Occipital lobe (tissue), 2 donors: Measurements from ENCODE around the gene SBSN. TPM values are rescaled to one million over a fixed set of nuclear protein-coding genes. Genes with fewer than 3 reads are reported as not detected.
A peak's percentile ranks its signal among the peaks of the same experiment; 100 is the strongest.

Source experiments
- DNase-seq: peaks from one replicate; lab custom pipeline; 2025; lab: John Stamatoyannopoulos, UW
- total RNA-seq: library from RNA; depleted of rRNA; stranded (reverse); fragments of >200 nt; gene quantifications from one replicate; pipeline ENCODE4 v1.2.3, GENCODE V29; 2014

SBSN gene
- total RNA-seq, 1 donor from 2014 or later = not detected

DNA sequence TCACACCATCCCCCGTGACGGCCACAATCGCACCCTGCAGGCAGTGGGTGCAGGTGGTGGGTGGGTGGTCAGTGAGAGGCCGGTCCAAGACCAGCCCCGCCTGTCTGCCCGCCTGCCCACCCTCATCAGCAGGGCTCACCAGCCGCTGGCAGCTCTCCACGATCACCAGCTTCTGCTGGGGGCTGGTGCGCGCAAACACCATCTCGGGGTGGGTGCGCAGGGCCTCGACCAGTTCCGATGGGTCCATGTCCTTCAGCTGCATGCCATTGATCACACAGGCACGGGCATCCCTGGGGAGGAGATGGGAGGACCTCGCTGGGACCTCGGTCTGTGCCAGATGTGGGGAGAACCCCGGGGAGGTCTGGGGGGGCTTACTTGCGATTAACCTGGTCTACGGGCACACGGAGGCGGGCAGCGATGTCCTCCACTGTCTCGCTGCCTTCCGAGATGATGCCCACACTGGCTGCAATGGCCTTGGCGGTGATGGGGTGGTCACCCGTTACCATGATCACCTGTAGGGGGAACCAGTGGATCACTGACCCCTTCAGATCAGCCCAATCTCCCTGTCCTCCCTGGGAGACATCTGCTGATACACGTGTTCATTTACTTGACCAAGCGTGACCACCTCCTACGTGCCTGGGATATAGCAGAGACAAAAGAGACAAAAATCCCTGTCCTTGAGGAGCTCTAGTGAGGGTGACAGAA, 27.3 kb upstream of the SBSN start:
- no peak for DNase-seq

DNA sequence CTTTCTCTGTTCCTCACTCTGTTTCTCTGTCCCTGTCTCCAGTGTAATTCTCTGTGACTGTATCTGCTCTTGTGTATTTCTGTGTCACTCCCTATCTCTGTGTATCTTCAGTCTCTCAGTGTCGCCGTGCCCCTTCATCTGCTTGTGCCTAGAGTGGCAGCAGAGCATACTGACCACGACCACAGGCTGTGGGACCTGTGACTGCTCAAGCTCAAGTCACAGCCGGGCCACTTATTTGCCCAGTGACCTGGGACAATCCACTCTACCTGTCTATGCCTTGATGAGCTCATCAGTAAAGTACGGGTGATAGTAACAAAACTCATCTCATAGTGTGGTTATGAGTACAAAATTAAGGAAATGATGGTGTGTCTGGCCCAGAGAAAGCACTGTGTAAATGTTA, 26.0 kb upstream of the SBSN start:
- DNase-seq = no peak

DNA sequence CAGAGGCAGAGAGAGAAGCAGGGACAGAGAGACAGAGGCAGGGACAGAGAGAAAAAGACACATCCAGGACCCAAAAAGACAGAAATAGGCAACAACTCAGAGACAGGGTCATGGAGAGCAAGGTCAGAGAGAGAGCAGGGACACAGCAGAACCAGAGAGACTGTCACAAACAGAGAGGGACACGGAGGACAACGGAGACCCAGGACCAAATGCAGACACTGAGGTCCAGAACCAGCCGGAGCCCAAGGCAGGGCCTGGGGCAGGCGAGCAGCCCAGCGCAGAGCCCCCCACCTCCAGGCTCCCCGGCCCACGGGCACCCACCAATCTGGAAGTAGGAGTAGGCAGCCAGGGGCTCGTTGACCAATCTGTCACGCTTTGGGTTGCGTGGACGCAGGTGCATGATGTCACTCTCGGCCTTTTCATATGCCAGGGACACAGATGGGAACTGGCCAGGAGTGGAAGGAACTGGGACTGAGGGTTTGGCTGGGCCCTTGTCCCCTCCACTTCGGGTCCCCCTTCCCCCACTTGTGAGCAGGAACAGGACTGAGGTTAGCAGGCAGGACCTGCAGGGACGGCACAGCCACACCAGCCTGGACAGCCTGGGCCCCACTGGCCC, 25.4 kb upstream of the SBSN start:
- no peak for DNase-seq

DNA sequence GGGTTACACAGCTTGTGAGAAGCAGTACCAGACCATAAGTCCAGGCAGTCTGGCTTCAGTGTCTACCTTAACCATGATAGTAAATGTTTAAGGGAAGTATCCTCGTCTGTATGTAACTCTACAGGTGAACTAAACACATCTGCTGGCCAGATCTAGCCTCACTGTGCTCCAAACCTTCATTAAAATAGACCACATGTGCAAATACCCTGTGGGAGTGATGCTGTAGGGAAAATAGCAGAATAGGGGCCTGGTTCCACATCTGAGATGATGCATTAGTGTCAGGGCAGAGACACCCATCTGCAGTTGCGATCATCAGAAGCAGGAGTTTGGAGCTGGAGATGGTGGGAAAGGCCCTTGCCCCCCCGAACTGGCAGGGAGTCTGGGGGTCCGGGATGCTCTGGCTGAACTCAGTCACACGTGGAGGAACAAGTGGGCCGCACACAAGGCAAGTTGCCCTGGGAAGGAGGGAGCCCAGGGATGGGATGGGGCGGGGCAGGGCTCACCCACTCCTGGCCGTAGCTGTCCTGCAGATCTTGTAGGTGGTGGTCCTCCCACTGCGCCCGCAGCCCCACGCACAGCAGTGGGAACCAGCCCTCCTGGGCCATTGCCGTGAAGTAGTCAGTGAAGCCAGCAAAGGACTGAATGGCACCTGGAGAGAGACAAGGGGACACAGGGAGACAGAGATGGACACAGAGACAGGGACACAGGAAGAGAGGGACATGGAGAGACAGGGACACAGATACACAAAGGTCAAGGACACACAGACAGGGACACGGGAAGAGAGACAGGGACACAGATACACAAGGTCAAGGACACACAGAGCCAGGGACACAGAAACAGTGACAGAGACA, 24.6 kb upstream of the SBSN start:
- no peak for DNase-seq

DNA sequence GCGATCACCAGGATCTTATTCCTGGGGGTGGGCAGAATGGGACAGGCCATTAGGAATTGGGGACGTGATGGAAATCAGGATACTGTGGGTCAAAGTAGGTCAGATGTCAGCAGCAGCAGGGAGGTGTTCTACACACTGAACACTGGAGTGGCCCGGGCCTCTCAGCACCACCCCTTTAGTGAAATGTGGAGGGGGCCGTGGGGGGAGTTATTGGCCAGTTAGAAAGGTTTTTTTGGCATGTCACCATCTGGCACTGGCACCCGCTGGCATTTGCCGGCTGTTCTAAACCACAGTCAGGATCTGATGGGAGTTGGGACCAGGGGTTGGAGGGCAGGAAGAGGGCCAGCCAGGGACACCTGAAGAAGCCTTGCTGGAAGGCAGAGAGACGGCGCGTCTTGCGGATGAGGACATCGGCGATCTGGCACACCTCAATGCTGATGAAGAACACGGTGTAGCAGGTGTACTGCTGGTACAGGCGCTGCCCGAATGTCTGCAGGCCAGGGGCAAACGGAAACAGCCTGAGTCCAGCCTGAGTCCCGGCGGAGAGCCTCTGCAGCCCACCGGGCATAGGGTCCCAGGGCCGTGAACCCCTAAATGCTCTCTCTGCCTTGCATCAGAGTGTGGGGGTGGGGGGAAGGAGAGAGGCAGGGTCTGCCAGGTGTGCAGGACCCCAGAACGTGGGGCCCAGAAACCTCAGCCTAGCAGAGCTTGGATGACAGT, 23.1 kb upstream of the SBSN start:
- no peak for DNase-seq

DNA sequence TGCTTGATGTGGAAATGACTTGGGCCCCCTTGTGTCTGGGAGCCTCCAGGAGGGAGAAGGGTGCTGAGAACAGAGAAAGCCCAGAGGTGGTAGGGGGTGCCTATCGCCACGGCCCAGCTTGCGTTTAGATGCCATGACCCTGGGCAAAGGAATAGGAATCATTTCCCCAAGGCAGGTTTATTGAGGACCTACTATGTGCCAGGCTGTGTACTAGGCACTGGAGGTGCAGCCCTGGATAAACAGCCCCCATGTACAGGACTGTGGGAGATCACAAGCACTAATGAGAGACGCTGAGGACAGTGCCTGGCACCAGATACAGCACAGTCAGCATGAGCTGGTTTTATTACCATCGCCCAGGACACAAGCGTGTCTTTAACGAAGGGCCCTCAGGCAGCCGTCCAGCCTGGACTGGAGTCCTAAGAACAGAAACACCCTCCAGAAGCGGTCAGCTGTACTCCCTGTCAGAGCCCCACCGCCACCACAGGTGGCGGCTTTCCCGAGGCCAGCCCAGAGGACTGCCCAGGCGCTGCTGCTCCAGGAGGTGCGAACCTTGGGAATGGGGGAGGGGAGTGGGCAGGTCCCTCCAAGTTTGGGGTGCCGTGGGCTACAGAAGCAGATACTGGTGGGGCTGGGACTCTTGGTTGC, 21.9 kb upstream of the SBSN start:
- DNase-seq = no peak

DNA sequence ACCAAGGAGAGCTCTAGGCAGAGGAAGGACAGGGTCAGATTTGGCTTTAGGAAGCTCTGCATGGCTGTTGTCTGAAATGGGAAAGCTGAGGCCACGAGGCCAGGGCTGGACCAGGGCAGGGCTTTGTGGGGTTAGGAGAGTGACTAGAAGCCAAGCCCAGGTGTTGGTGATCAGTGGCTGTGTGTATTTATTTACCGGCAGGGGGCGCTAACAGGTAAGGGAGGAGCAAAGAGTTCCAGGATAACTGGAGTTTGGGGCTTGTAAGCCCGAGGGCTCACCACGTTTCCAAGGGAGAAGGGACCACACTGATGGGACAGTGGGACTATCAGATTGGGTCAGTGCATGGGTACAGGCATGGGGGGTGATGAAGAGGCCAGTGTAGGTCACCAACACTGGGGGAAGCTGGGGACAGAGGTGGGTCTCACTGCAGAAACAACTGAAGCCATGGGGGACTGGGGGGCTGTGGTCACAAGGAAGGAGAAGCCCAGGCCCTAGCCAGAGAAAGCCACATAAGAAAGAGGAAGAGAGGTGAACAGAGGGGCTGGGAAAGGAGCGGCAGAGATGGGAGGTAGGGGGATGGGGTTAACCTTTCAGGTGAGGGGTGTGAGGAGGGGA, 21.2 kb upstream of the SBSN start:
- no peak for DNase-seq

DNA sequence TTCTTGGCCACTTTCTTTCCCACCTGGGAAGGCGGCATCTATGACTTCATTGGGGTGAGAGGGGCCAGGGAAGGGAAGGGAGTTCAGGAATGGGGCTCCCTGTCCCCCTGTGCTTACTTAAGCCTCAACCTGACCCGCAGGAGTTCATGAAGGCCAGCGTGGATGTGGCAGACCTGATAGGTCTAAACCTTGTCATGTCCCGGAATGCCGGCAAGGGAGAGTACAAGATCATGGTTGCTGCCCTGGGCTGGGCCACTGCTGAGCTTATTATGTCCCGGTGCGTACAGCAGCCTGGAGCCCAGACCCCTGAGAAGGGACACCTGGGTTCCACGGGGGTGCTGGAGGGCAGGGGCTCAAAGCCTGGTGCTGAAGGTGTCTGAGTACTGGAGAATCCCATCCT, 18.4 kb upstream of the SBSN start:
- no peak for DNase-seq

DNA sequence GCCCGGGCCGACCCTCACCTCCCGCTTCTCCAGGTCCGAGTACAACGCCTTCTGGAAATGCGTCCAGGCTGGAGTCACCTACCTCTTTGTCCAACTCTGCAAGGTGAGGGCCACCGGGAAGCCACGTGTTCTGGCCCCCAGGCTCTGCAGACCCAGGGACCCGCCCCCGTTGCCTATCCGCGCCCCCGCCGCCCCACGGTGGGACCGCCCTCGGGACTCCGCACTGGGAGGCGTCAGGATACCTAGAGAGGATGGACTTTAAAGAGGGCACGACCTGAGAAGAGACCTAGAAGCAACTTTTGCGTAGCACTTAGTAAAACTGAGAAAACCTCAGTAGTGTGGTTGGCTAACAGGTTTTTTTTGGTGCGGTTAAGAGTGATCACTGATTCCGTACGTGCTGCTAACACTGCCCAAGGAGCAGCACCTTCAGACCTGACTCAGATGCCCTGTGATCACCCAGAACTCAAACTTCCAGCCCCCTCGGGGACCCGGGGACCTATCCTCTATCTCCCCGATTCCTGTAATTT, 17.8 kb upstream of the SBSN start:
- no peak for DNase-seq

DNA sequence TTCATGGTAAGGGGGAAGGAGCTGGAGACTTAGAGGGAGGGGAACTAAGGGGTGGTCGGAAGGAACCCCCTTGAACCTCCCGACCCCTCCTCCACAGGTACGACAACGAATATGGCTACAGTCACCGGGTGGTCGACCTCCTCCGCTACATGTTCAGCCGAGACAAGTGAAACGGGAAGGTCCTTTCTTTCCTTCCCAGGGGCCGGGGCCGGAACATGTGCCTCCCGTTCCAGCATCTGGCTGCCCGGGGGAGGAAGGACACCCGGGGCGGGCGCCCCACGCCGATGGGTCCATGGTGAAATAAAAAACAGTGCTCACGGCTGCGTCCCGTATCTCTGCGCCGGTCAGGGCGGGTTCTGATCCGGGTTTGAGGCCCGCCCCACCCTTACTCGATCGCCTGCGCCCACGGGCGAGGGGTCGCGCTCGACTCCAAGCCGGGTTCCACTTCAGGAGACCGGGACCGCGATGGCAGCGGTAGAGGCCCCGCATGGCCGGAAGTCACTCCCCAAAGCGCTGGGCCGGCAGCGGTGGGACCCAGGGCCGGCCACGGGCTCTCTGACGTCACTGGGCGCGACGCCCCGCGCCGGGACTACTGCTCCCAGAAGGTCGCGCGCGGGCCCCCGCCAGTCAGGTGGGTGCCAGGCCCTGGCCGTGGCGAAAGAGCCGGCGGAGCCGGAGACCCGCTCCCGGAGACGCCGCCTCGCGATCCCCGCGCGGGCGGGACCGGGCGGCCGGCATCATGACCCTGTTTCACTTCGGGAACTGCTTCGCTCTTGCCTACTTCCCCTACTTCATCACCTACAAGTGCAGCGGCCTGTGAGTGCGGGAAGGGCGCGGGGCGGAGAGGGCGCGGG, 17.1 kb upstream of the SBSN start, which contains the start of gene TMEM147:
Gene TMEM147, plus strand, starts transcription at position 626 of the 854 bp plus-strand sequence. Its CDS starts 114 bp downstream, at position 740.
- DNase-seq = peak; percentile 82

DNA sequence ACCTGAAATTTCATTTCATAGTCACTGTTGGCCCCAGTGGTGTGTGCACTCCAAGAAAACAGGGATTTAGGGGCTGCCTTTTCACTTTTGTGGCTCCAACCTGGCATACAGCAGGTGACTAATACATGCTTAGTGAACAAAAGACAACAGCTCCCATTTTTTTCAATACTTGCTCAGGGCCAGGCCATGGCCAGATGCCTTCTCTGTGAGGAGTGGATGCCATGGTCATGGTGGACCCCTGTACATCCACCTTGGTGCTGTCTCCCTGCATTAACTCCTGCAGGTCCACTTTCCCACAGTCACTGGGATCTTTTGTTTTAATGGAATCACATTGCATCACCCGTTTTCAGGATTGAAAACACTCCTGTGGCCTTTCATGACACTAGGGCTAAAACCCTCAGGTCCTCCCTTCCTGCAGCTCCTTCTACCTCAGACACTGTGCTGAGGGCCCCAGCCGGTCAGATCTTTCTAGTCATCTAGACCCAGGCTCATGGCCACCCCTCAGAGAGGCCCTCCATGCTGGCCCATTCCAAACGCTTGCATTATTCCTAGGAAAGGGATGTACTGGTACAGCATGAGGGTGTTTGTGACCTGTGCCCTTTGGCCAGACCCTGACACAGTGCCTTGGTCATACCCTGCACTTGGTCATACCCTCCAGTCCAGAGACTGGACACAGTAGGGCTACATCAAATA, 16.1 kb upstream of the SBSN start:
- DNase-seq = no peak

DNA sequence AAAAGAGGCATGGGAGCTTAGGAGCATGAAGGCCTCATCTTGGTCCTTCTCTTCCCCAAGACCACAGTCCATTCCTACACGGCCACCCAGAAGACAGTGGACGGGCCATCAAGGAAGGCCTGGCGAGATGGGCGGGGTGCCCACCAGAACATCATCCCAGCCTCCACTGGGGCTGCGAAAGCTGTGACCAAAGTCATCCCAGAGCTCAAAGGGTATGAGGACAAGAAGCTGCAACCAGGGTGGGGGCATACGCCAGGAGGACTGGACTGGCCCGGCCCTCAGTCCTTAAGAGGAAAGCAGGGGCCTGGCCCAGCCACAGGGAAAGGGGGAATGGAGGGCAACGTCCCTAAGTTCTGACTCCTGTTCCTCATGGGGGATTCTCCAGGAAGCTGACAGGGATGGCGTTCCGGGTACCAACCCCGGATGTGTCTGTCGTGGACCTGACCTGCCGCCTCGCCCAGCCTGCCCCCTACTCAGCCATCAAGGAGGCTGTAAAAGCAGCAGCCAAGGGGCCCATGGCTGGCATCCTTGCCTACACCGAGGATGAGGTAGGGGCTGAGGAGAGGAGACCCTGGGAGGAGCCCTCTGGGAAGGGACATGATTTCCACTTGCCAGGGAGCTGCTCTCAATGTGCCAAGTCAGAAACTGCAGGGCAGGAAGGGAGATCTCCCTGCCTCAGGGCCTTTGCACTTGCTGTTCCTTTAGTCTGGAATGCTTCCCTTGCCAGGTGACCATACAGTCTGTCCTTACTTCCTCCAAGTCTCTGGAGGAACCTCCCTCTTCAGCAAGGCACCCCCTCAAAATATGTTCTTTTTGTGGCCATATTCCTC, 15.4 kb upstream of the SBSN start:
- DNase-seq = no peak

DNA sequence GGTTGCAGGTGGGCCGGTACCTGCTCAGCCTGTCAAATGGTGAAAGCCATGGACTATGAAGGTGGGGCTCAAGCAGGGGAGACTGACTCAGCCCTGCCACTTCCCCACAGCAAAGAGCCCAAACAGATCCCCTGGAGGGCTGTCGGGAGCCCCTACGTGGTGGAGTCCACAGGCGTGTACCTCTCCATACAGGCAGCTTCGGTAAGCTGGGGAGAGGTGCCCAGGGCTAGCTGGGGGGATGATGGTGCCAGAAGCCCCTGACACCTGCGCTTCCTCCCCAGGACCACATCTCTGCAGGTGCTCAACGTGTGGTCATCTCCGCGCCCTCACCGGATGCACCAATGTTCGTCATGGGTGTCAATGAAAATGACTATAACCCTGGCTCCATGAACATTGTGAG, 14.1 kb upstream of the SBSN start:
- DNase-seq = no peak

DNA sequence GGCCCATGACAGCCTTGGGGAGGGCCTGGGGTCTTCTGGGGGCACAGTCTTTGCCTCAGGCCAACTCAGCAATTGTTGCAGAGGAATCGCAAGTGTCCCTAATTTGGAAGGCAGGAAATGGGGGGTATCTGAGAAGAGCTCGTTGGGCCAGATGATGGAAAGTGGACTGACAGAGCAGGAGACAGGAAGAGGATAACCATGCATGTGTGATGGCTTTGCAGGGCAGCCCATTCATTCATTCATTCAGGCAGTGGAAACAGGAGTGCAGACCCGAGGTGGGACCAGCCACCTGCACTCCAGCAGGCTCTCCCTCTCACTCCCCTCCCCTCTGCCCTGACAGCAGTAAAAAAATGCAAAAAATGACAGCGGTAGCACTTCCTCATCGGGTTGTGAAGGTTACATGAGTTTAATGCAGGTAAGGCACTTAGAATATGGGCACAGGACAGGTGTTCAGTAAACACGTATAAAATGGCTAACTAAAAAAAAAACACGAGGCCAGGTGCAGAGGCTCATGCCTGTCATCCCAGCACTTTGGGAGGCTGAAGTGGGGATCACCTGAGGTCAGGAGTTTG, 12.3 kb upstream of the SBSN start:
- DNase-seq = no peak

DNA sequence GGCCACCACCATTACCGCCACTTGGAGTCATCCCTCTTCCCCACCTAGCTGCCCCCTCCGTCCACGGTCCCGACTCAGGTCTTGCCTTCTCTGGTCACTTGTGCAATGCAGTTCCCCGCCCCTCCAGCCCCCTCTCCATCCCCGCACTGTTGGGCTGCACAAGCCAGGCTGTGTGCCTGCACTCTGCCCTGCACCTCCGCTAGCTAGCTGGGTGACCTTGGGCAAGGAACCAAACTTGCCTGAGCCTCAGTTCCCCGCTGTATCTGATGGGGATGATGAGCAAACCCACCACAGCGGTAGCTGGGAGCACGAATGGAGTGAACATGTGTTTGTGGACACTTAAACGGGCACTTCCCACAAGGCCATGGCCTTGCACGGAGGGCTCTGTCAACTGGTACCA, 11.7 kb upstream of the SBSN start:
- DNase-seq = no peak

DNA sequence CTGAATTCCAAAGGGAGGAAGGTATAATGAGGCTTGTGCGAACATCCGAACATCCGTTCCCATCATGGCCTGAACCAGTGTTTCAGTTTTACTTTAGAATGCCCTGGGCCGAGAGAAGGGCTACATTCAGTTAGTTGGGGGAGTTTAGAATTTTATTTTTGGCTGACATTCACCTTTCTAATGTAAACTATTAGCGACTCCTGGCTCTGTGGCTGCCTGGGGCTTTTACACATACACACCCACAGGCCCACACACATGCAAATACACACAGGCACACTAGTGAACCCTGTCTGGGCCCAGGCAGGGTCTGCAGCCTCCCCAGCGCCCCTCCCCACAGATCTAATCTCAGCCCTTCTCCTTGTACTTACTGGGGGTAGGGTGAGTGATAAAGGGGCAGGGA, 11.2 kb upstream of the SBSN start:
- DNase-seq = no peak

DNA sequence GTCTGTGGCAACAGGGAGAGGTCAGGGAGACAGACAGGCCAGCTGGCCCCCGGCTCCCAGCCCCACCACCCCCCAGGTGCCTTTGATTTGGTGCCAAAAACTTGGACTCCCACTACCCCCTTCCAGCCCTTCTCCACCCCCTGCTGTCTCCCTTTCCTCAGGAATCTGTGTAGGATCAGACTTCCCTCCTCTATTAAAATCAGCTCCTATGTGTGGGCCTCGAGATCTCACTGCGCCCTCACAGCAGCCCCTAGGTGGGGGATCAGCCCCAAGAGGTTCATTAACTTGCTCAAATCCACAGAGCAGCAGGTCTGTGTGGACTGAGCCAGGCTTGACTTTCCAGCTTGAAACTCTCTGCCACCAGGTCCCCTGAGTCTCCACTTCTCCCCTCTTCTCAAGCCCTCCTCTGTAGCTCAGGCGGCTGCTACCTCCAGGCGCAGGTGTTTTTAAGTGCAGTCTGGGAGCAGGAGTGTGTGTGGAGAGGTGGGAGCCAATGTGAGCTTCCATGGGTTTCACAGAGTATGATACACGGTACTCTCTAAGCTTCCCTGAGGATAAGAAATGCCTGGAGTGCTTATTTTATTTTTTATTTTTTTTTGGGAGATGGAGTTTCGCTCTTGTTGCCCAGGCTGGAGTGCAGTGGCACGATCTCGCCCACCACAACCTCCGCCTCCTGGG, 6.8 kb upstream of the SBSN start:
- no peak for DNase-seq
